ENCODE data around the gene CCDC70.
A peak's percentile ranks its signal among the peaks of the same experiment; 100 is the strongest.

The CCDC70 gene

DNA sequence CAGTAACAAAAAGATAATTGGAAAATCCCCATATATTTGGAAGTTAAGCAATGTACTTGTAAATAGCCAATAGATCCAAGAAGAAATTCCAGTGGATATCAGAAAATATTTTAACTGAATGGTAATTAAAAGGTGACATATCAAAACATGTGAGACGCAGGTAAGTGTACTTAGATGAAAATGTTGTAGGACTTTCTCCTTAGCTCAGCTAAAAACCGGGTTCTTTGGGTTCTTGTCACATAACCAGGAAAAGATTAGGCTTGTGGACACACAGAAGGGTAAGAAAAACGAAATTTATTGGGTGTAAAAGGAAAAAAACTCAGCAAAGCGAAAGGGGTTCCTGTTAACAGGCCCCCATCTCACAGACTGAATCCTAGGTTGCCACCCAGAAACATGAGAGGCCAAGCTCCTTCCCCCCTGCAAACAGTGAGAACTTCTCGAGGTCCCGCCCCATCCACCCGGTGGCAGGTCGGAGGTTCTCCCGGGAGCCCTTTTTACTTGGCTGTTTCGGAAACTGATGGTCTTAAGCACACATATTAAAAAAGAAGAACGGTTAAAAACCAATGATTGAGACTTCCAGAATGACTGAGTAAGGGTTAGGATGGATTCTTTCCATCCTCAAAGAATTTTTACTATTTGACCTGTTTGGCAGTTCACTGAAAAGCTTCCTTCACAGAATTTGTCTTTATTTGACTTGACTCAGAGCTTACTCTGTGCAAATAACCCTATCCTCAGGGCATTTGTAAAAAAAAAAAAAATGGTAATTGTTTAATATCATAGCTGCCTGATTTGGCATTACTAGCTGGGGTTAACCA, 3.1 kb upstream of the CCDC70 start:
- DNase-seq (ENCODE audit: low spot score), result no peak

DNA sequence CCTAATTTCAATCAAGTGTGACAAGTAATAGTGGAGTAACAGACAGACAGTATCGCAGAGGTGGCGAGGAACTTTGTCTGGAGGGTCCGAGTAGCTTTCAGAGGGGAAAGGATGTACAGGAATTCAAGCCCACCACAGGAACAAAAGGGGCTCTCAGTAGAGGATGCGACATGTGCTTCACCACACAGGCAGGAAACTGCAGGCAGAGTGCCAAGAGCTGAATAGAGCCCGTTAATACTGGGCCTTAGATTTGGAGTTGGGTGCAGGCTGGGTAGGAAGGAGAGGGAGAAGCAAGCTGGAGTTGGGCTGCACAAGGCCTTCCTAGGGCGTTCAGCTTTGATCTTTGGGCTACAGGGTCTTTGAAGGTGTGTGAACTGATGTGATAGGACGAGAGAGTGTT, 1.2 kb downstream of the CCDC70 start:
- DNase-seq (ENCODE audit: low spot score), result no peak

- no peak for DNase-seq (ENCODE audit: low spot score)
These were observed 4.1 kb downstream of the CCDC70 start for GRCh38 chr13:51865838-51866237.

DNA sequence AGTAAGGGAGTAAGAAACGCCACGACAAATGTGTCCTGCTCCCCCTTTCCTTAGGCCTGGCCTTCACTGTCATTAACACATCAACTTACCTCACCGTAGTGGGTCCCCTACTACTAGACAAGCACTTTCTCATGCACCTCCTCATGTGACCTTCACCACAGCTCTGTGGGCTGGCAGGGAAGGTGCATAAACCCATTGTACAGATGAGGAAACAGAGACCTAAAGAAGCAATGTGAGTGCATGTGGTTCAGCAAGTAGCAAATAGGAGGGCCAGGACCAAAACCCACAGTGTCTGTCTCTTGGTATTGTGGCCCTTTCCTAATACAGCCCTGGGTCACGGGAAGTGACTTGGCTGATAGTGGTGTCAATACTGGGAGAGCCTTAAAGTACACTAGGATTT, 5.3 kb downstream of the CCDC70 start:
- DNase-seq (ENCODE audit: low spot score), result no peak

- DNase-seq (ENCODE audit: low spot score), result no peak
These were observed 8.1 kb downstream of the CCDC70 start for GRCh38 chr13:51869916-51870315.

DNA sequence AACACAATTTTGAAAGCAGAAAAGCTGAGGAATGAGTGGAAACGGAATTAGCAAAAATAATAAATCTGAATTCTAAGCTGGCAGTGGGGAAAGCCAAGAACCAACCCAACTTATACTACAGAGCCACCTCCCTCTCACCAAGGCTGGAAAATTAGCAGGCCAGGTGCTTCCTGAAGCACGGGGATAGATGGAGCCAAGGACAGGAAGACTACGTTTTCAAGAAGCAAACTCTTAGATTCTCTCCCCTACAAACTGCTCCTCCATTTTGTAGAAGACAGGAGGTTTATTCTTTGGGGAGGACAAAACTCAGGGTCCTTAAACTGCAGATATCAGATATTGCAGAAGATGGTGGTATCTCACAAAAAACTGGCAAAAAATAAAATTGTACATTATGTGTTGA, 8.8 kb downstream of the CCDC70 start:
- DNase-seq (ENCODE audit: low spot score), result no peak

DNA sequence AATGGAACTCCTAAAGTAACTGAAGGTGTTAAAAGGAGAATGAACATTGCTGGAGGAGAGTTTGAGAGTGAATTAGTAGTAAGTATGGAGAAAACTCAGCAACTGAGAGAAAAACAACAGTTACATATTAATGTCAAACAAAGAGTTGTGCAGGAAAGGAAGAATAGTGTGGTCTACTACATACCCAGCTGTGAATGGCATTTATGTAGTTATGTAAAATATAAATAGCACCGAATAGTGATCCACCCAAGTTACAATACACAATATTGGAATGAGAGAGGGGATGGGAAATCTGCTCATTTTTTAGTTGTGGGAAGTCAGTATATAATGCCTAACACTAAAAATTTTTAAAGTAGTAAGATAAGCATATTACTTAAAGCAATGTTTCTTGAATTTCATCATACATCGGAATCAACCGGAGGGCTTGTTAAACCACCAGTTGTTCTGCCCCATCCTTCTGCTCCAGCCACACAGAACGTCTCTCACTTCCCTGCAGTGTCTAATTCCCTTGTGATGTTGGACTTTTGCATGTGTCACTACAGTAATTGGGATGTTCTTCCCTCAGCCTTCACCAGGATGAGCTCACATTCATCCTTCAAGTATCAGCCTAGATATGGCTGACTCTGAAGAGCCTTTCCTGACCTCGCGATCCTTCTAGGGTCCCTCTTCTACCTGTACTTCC, 11.5 kb downstream of the CCDC70 start:
- DNase-seq (ENCODE audit: low spot score), result no peak

DNA sequence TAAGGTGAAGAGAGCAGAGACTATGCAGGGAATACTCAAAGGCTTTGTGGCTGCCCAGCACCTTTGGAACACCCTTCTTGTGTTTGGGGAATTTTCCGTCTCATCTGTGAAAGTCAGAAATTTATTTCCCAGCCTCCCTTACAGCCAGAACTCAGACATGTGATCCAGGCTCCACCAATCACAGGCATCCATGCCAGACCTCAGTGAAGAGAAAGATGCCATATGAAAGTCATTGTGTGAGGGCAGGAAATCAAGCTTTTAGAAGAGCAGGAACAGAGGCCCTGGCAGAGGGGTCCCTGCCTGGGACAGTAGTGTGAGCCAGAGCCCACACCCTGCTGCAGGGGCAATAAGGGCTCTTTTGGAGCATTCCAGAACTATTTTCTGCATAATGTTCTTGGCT, 12.1 kb downstream of the CCDC70 start:
- DNase-seq (ENCODE audit: low spot score), result no peak

DNA sequence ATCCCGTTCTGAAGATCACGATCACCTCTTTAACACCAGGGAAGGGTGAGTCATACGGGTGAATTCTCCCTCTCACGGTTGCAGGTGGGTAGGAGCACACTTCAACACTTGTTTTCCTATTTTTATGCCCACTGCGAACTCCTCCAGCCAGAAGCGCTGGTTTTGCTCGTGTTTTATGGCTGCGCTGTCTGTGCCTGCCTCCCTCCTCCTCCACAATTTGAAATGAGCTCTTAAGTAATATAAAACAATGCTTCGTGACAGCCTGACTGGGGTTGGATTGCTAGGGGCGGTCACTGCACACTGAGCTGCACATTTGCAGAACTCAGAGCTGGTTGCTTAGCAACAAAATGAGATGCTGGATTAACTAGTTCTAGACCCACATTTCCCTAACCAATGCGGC, 12.9 kb downstream of the CCDC70 start:
- DNase-seq (ENCODE audit: low spot score), result no peak

DNA sequence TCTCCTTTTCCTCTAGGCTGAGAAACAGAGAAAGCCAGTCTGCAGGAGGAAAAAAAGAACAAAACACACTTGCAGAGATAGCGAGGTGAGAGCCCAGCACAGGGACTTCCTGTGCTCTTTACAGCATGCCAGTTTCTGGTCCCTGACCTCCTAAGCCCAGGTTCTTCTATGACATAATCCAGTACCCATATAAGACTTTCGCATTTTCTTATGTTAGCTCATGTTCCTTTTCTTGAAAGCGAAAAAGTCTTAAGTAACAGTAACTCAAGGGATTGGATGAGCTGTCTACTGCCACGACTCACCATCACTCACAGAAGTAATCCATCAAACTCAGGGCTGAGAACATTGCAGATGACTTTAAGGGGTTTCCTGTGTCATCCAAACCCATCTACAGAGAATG, 17.4 kb downstream of the CCDC70 start:
- DNase-seq (ENCODE audit: low spot score), result no peak

DNA sequence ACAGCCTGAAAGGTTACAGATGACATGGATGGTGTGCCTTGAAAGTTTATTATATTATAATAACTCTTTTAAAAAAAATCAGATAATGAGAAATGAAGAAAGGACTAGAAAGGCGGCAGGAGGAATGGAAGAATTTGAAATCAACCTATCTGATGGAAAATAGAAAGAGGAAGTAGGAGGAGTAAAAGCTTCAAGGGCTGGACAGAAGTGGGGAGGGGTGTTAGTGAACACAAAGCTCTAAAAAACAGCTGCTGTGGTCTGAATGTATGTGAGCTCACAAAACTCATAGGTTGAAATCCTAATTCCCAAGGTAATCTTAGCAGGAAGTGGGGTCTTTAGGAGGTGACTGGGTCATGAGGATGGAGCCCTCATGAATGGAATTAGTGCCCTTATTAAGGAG, 19.5 kb downstream of the CCDC70 start:
- no peak for DNase-seq (ENCODE audit: low spot score)

DNA sequence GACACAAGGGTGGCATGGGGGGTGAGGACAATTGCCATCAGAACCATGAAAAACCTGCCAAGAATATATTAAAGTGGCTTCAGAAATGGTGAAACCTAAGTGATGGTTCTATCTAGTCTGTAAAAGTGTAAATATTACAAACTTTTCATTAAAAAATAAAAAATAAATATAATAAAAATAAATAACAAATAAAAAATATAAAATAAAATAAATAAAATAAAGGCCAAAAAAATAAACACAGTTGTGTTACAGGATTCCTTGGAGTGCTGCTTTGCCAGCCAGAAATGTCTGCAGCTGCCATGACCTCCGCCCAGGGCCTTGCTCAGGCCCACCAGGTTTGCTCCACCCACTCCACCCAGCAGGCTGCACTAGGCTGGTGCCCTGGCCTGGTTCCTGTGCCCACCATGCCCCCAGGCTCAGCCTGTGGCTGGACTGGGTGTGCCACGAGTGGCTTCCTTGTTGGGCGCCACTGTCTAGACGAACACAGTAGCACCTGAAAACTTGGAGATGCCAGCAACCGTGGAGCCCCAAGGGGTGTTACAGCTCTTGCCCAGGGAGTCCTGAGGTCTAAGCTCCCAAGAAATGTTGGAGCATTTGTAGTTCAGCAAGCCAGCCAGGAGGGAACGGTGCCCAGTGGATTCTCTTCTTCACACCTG, 20.9 kb downstream of the CCDC70 start:
- DNase-seq (ENCODE audit: low spot score), result no peak

GRCh38 chr13:51883226-51883600, 21.4 kb downstream of the CCDC70 start:
- no peak for DNase-seq (ENCODE audit: low spot score)

DNA sequence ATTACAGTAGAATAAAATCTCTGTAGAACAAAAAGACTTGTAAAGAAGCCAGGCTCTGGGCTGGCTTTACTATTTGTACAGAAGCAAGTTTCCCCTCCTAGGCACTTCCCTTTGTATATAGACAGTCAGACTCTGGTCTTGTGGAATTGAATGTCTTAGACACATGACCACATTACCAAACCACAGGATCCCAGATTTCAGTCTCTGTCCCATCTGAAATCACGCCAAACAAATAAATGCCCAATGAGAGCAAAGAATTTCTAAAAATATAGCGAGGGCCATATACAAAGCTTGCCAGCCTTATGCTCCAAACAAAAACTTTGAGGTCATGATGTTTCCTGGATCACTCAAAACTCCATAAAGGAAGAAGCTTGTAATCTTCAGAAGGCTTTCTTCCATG, 23.9 kb downstream of the CCDC70 start:
- DNase-seq (ENCODE audit: low spot score), result no peak

GRCh38 chr13:51887468-51887867, 25.7 kb downstream of the CCDC70 start:
- no peak for DNase-seq (ENCODE audit: low spot score)

DNA sequence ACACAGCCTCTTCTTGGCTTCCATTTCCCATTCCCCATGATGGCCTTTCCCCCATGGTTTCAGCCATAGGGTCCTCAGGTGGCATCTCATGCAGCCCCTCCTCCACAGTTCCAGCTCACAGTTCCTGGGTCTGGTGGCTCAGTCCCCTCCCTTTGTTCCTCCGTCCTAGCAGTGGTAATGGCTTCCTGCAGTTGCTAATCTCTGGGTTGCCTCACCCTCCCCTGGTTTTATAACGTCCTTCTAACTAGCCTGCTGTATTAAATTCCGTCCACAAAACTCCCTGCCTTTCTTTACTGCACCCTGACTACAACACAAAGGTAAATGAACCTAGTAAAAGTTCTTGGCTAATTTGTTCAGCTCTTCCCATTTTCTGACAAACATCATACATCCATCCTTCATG, 30.9 kb downstream of the CCDC70 start:
- no peak for DNase-seq (ENCODE audit: low spot score)

- no peak for DNase-seq (ENCODE audit: low spot score)
These were observed 32.5 kb downstream of the CCDC70 start for GRCh38 chr13:51894239-51894638.

- DNase-seq (ENCODE audit: low spot score), result peak; percentile 88
These were observed 34.4 kb downstream of the CCDC70 start for GRCh38 chr13:51895906-51896888.

GRCh38 chr13:51900471-51900870, 38.7 kb downstream of the CCDC70 start:
- no peak for DNase-seq (ENCODE audit: low spot score)

- no peak for DNase-seq (ENCODE audit: low spot score)
These were observed 41.0 kb downstream of the CCDC70 start for GRCh38 chr13:51902776-51903175.

- DNase-seq (ENCODE audit: low spot score), result no peak
These were observed 44.0 kb downstream of the CCDC70 start for GRCh38 chr13:51905787-51906186.

GRCh38 chr13:51906581-51906980, 44.8 kb downstream of the CCDC70 start:
- DNase-seq (ENCODE audit: low spot score), result no peak
